Tibial nerve (tissue), 3 donors: ENCODE results near the gene RETREG2.

ENCODE experiments used
- POLR2A ChIP-seq, 2 donors: fragments of 450-650 bp; IDR thresholded peaks; one replicate each; pipeline ENCODE4 v1.6.1; 2017; ENCODE audit warnings: antibody characterized with exemption in 2 of 2, mild to moderate bottlenecking in 2 of 2, moderate library complexity in 2 of 2
- TF ChIP-seq, protein P1 (sequence below), 5 experiments: fragments of 200-600 bp in 3 of 5; fragments of 450-650 bp in 2 of 5; sonication (generic) in 3 of 5; IDR thresholded peaks; one replicate each; pipeline ENCODE4 v1.5.1; 2016 to 2019; ENCODE audit warnings: antibody characterized with exemption in 5 of 5, mild to moderate bottlenecking in 3 of 5, moderate library complexity in 2 of 5

DNA sequence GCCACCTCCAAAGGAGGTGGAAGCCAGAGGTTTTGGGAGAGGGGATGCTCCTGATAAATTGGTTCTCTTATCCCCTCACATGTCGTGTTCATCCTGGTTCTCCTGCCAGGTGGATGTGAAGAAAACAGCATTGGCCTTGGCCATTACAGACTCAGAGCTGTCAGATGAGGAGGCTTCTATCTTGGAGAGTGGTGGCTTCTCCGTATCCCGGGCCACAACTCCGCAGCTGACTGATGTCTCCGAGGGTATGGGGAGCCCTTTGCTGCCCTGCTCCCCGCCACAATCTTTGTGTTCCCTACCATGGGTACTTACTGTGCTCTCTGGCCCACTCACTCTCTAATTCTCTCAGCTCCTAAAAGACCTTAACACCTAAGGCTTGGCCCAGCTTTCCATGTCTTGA is 3.5 kb downstream of the RETREG2 start:
- TF ChIP-seq, protein P1, sequence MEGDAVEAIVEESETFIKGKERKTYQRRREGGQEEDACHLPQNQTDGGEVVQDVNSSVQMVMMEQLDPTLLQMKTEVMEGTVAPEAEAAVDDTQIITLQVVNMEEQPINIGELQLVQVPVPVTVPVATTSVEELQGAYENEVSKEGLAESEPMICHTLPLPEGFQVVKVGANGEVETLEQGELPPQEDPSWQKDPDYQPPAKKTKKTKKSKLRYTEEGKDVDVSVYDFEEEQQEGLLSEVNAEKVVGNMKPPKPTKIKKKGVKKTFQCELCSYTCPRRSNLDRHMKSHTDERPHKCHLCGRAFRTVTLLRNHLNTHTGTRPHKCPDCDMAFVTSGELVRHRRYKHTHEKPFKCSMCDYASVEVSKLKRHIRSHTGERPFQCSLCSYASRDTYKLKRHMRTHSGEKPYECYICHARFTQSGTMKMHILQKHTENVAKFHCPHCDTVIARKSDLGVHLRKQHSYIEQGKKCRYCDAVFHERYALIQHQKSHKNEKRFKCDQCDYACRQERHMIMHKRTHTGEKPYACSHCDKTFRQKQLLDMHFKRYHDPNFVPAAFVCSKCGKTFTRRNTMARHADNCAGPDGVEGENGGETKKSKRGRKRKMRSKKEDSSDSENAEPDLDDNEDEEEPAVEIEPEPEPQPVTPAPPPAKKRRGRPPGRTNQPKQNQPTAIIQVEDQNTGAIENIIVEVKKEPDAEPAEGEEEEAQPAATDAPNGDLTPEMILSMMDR (IDR thresholded peaks at IDR 0.05): no peak
- no peak for TF ChIP-seq POLR2A (IDR thresholded peaks at IDR 0.05)
